ENCODE measurements around the gene GNG7.
"Not testable (repeated sequence)": the region's sequence is repeated elsewhere in the genome, so short reads cannot be mapped to it uniquely, and the experiment has no call there.

The GNG7 gene

GRCh38 chr19:2494447-2495129, 207.9 kb downstream of the GNG7 start:
- TF ChIP-seq CTCF (conservative IDR thresholded peaks at IDR 0.05): no peak

DNA sequence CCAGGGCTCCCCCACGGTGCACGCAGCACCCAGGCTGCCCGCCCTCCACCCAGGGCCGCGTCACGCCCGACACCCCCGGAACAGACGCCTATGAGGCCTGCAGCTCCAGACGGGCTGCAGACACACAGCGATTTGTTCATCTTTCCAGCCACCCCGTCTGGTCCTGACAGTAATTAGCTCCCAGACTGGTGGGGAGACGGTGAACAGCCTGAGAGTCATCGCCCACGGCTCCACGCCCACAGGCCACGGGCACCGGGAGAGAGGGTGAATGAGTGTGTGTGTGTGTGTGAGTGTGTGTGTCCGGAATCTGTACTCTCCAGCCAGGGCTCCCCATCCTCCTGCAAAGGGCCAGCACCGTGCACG, 208.4 kb downstream of the GNG7 start:
- no peak for TF ChIP-seq CTCF (conservative IDR thresholded peaks at IDR 0.05)
- peak overlapping the region; percentile 71 for H3K27ac ChIP-seq

More at GRCh38 chr19:2494447-2495129, 207.9 kb downstream of the GNG7 start:
- peak overlapping the region; percentile 71 for H3K27ac ChIP-seq

GRCh38 chr19:2493448-2493847, 209.0 kb downstream of the GNG7 start:
- H3K27ac ChIP-seq: not testable (repeated sequence)

DNA sequence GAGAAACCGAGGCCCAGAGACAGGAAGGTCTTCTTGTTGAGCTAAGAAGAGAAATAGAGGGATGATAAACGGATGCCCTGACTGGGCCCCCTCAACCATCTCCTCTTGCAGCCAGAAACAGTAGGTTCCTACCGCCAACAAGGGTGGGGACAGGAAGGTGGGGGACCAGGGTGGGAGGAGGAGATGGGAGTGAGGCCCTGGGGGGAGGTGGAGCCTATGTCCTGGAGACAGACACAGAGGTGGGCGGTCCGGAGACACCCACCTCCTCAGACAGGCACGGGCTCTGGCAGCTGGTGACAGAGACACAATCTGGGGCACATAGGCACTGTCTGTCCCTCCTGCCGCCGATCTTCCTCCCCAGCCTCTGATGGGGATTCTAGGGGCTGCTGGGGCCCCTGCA, 209.6 kb downstream of the GNG7 start:
- no peak overlapping the region for H3K27ac ChIP-seq

GRCh38 chr19:2491130-2491801, 211.2 kb downstream of the GNG7 start:
- peak overlapping the region; percentile 83 for H3K27ac ChIP-seq
- no peak for TF ChIP-seq CTCF (conservative IDR thresholded peaks at IDR 0.05)

More for the DNA sequence above, 209.6 kb downstream of the GNG7 start:
- no peak for TF ChIP-seq CTCF (conservative IDR thresholded peaks at IDR 0.05)

DNA sequence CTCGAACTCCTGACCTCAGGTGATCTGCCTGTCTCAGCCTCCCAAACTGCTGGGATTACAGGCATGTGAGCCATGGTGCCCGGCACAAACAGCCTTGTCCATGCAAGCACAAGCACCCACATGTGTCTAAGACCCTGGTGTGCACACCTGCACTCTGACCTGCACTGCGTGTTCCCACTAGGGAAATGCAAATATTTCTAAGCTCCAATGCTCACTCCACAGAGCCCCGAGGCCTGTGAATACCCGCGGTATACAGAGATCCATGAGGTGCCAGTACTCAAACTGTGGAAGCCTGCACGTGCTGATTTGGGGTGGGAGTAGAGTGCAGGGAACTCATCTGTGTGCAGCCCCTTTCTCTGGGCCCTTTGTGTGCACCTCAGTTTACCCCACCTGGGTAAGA, 211.8 kb downstream of the GNG7 start:
- peak overlapping the region; percentile 83 for H3K27ac ChIP-seq
- TF ChIP-seq CTCF (conservative IDR thresholded peaks at IDR 0.05): no peak

DNA sequence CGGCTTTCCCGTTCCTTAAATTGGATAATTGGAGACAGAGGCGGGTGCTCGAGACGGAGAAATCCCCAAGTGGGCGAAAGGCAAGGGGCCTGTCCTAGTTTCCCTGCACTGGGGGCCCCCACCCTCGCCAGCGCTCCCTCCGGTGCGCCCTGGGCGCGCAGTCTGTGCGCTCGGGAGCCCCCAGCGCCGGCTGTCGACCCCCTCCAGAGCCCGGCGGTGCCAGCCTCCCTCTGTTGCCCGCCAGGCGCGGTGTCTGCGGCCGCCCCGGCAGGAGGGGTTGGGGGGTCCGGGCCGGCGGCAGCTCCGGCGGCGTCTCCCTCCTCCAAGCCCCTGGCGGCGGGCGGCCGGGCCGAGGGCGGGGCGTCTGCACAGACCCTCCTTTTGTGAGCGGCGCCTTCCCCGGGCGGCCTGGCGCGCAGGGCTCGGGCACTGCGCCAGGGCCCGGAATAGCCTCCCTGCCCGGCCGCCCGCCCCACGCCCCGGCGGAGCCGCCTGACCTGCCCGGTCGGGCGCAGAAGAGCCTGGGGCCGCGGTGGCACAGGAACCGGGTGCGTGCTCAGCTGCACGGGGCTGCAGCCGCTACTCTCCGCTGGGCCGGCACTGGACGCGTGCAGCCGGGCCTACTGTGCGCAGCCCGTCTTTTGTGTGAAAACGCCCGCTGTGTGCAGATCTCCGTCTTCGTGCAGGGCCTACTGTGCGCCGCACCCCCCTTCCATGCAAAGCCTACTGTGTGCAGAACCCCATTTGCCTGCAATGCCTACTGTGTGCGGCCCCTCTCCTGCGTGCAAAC, 213.4 kb downstream of the GNG7 start:
- no peak for TF ChIP-seq CTCF (conservative IDR thresholded peaks at IDR 0.05)

More for the DNA sequence above, 213.4 kb downstream of the GNG7 start:
- H3K27ac ChIP-seq: peak overlapping the region; percentile 55; the same call in 1 of the 2 replicates
